Stomach (tissue), 4 donors: ENCODE data around the gene KCNH1.

Source experiments
- CTCF ChIP-seq, 7 experiments: fragments of 450-650 bp in 4 of 7; fragments of 200-600 bp in 3 of 7; sonication (generic) in 3 of 7; IDR thresholded peaks; one replicate each; pipeline ENCODE4 v1.5.1; 2016 to 2019; ENCODE audit warnings: antibody characterized with exemption in 7 of 7, control low read depth in 2 of 7, mild to moderate bottlenecking in 1 of 7
- EP300 ChIP-seq: sonication (generic); formaldehyde crosslinking; IDR thresholded peaks from one replicate; pipeline ENCODE4 v1.6.1; 2017; ENCODE audit warnings: antibody characterized with exemption
- POLR2A ChIP-seq, 4 donors: fragments of 450-650 bp; IDR thresholded peaks; one replicate each; pipeline ENCODE4 v1.6.1; 2016; ENCODE audit warnings: antibody characterized with exemption in 4 of 4, control low read depth in 2 of 4, mild to moderate bottlenecking in 1 of 4, moderate library complexity in 1 of 4
- POLR2AphosphoS5 ChIP-seq, 3 donors: sonication (generic); formaldehyde crosslinking; IDR thresholded peaks; one replicate each; pipeline ENCODE4 v1.6.1; 2016; ENCODE audit warnings: antibody characterized with exemption in 3 of 3

GRCh38 chr1:210905365-210905904, 228.5 kb downstream of the KCNH1 start:
- no peak for TF ChIP-seq CTCF (IDR thresholded peaks at IDR 0.05)
- TF ChIP-seq POLR2A (IDR thresholded peaks at IDR 0.05), result no peak
- TF ChIP-seq POLR2AphosphoS5 (IDR thresholded peaks at IDR 0.05), result no peak
- no peak for TF ChIP-seq EP300
